ENCODE results near the gene DAZAP1. TPM values are rescaled to one million over a fixed set of nuclear protein-coding genes. Genes with fewer than 3 reads are reported as not detected.

The DAZAP1 gene
- total RNA-seq, 4 donors from 2014 or later = 1.2 to 102 (median 23.8) TPM

- Histone ChIP-seq H3K4me3 (no peak overlapping the region), H3K27ac (no peak overlapping the region), H3K27me3 (peaks cover 25 to 40% of the 10 kb centered on the region in 2 donors), H3K4me1 (peaks cover 0 to 13% of the 10 kb centered on the region in 2 donors), H3K36me3 (no peaks in the 10 kb centered on the region), H3K9me3 (no peaks in the 10 kb centered on the region)
- DNase-seq = no peak
- intact Hi-C loops (cut with DNase I; ENCODE audit: low total_unique reads) = no loop called here
- TF ChIP-seq, protein P1, sequence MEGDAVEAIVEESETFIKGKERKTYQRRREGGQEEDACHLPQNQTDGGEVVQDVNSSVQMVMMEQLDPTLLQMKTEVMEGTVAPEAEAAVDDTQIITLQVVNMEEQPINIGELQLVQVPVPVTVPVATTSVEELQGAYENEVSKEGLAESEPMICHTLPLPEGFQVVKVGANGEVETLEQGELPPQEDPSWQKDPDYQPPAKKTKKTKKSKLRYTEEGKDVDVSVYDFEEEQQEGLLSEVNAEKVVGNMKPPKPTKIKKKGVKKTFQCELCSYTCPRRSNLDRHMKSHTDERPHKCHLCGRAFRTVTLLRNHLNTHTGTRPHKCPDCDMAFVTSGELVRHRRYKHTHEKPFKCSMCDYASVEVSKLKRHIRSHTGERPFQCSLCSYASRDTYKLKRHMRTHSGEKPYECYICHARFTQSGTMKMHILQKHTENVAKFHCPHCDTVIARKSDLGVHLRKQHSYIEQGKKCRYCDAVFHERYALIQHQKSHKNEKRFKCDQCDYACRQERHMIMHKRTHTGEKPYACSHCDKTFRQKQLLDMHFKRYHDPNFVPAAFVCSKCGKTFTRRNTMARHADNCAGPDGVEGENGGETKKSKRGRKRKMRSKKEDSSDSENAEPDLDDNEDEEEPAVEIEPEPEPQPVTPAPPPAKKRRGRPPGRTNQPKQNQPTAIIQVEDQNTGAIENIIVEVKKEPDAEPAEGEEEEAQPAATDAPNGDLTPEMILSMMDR (IDR thresholded peaks at IDR 0.05) = no peak
- TF ChIP-seq POLR2A (IDR thresholded peaks at IDR 0.05) = no peak
Measured at GRCh38 chr19:1457031-1457739, 49.8 kb downstream of the DAZAP1 start.

DNA sequence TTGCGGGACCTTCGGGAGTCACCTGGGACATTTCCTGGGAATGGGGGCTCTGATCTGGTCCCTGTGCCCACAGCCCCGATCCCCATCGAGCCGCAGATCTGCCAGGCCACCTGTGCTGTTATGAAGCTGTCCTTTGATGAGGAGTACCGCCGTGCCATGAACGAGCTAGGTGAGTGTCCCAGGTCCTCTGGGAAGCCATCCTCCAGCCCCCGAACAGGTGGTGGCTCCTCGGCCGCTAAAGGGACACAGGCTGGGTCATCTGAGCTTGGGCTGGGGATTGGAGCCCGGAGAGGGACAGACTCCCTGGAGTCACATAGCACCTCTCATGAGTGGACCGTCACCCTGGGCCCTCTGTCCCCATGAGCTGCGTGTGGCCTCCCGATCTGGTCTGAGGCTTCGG is 50.5 kb downstream of the DAZAP1 start:
- DNase-seq = no peak
- Histone ChIP-seq H3K4me3 (no peak overlapping the region), H3K4me1 (peaks cover 0 to 9% of the 10 kb centered on the region in 2 donors), H3K27me3 (peaks cover 25 to 33% of the 10 kb centered on the region in 2 donors), H3K36me3 (no peaks in the 10 kb centered on the region), H3K9me3 (no peaks in the 10 kb centered on the region), H3K27ac (no peak overlapping the region)
- intact Hi-C loops (cut with DNase I; ENCODE audit: low total_unique reads) = no loop called here
- TF ChIP-seq, protein P1 (IDR thresholded peaks at IDR 0.05) = no peak
- no peak for TF ChIP-seq POLR2A (IDR thresholded peaks at IDR 0.05)

GRCh38 chr19:1459479-1459878 is 52.1 kb downstream of the DAZAP1 start:
- H3K4me3 ChIP-seq = no peak overlapping the region
- H3K9me3 ChIP-seq = no peaks in the 10 kb centered on the region
- TF ChIP-seq, protein P1 (IDR thresholded peaks at IDR 0.05) = no peak
- no peak for TF ChIP-seq POLR2A (IDR thresholded peaks at IDR 0.05)
- H3K36me3 ChIP-seq = no peaks in the 10 kb centered on the region
- peaks cover 17 to 19% of the 10 kb centered on the region in 2 donors for H3K27me3 ChIP-seq
- H3K4me1 ChIP-seq = no peaks in the 10 kb centered on the region
- DNase-seq = no peak
- intact Hi-C loops (cut with DNase I; ENCODE audit: low total_unique reads) = no loop called here
- H3K27ac ChIP-seq = no peak overlapping the region

GRCh38 chr19:1460033-1460995 is 52.9 kb downstream of the DAZAP1 start:
- Histone ChIP-seq H3K9me3 (no peaks in the 10 kb centered on the region), H3K36me3 (no peaks in the 10 kb centered on the region), H3K4me1 (no peaks in the 10 kb centered on the region), H3K27ac (no peak overlapping the region), H3K4me3 (no peak overlapping the region), H3K27me3 (peaks cover 9 to 14% of the 10 kb centered on the region in 2 donors)
- intact Hi-C loops (cut with DNase I; ENCODE audit: low total_unique reads) = no loop called here
- no peak for TF ChIP-seq POLR2A (IDR thresholded peaks at IDR 0.05)
- TF ChIP-seq, protein P1 (IDR thresholded peaks at IDR 0.05) = no peak
- DNase-seq = no peak

GRCh38 chr19:1461862-1462261 is 54.5 kb downstream of the DAZAP1 start:
- Histone ChIP-seq H3K27me3 (peaks cover 2 to 8% of the 10 kb centered on the region in 2 donors), H3K4me3 (no peak overlapping the region), H3K4me1 (peaks cover 0 to 8% of the 10 kb centered on the region in 2 donors), H3K9me3 (no peaks in the 10 kb centered on the region), H3K27ac (no peak overlapping the region), H3K36me3 (no peaks in the 10 kb centered on the region)
- no peak for DNase-seq
- intact Hi-C loops (cut with DNase I; ENCODE audit: low total_unique reads) = no loop called here
- no peak for TF ChIP-seq POLR2A (IDR thresholded peaks at IDR 0.05)
- TF ChIP-seq, protein P1 (IDR thresholded peaks at IDR 0.05) = no peak
